HepG2 (cell line): ENCODE data around the gene TRMU. TPM values are rescaled to one million over a fixed set of nuclear protein-coding genes. Genes with fewer than 3 reads are reported as not detected.
A peak's percentile ranks its signal among the peaks of the same experiment; 100 is the strongest.

ENCODE experiments used
- FOSL2 ChIP-seq: sonication (generic); formaldehyde crosslinking; IDR thresholded peaks from 2 replicates; pipeline ENCODE4 v1.4.0; 2020; ENCODE audit warnings: missing genetic modification reagents
- GATAD2A ChIP-seq: IDR thresholded peaks from 2 replicates; pipeline ENCODE4 v1.6.1; 2016
- HES4 ChIP-seq: sonication (generic); formaldehyde crosslinking; IDR thresholded peaks from 2 replicates; pipeline ENCODE4 v1.9.0; 2021; ENCODE audit warnings: mild to moderate bottlenecking, missing genetic modification reagents, borderline replicate concordance
- LCORL ChIP-seq, 2 experiments: fragments of 450-650 bp in 1 of 2; sonication (generic) in 1 of 2; formaldehyde crosslinking in 1 of 2; IDR thresholded peaks; 2 replicates each; pipeline versions ENCODE4 v1.5.0 to v1.6.1; 2017 to 2020; ENCODE audit warnings: antibody characterized with exemption in 1 of 2, missing genetic modification reagents in 1 of 2
- PLRG1 ChIP-seq: fragments of 450-650 bp; conservative IDR thresholded peaks from 2 replicates; pipeline ENCODE4 v1.6.1; 2016
- ZFYVE20 ChIP-seq: sonication (generic); formaldehyde crosslinking; IDR thresholded peaks from 2 replicates; pipeline ENCODE4 v1.8.0; 2023; ENCODE audit warnings: low read depth, mild to moderate bottlenecking, moderate library complexity, missing genetic modification reagents, borderline replicate concordance
- ZKSCAN5 ChIP-seq: sonication (generic); formaldehyde crosslinking; IDR thresholded peaks from 2 replicates; pipeline ENCODE4 v1.5.1; 2020; ENCODE audit warnings: mild to moderate bottlenecking, missing genetic modification reagents
- ZNF605 ChIP-seq: sonication (generic); formaldehyde crosslinking; IDR thresholded peaks from 2 replicates; pipeline ENCODE4 v1.8.0; 2022; ENCODE audit warnings: mild to moderate bottlenecking, missing genetic modification reagents
- polyA plus RNA-seq, 8 experiments: library from polyadenylated mRNA; depleted of rRNA in 3 of 8; stranded (reverse) in 7 of 8; unstranded in 1 of 8; fragments of >200 nt; fragmentation: Illumina TruSeq in 4 of 8; extraction: Trizol in 4 of 8; gene quantifications; 2 replicates each; pipeline versions ENCODE4 v1.2.1 to v1.2.3, GENCODE V29; 2011 to 2016; ENCODE audit warnings: low read depth in 4 of 8, missing spikeins in 1 of 8, mixed read lengths in 1 of 8; ENCODE audit not compliant: insufficient read depth in 1 of 8
- total RNA-seq, 5 experiments: library from RNA; depleted of rRNA; stranded (reverse); fragments of >200 nt; fragmentation: Illumina TruSeq; extraction: Trizol; gene quantifications; 2 replicates each; pipeline ENCODE4 v1.2.3, GENCODE V29; 2016; ENCODE audit warnings: low read depth in 1 of 5
- TF ChIP-seq, protein P1 (sequence below): sonication (generic); formaldehyde crosslinking; conservative IDR thresholded peaks from 2 replicates; pipeline ENCODE4 v1.4.0; 2020; ENCODE audit warnings: mild to moderate bottlenecking, missing genetic modification reagents, moderate library complexity
- TF ChIP-seq, protein P2 (sequence below): sonication (generic); formaldehyde crosslinking; IDR thresholded peaks from 2 replicates; pipeline ENCODE4 v1.5.0; 2020; ENCODE audit warnings: mild to moderate bottlenecking, missing genetic modification reagents, borderline replicate concordance
- TF ChIP-seq, protein P3 (sequence below): sonication (generic); formaldehyde crosslinking; IDR thresholded peaks from 2 replicates; pipeline ENCODE4 v1.5.0; 2020; ENCODE audit warnings: missing genetic modification reagents, mild to moderate bottlenecking, borderline replicate concordance
- TF ChIP-seq, protein P4 (sequence below): sonication (generic); formaldehyde crosslinking; IDR thresholded peaks from 2 replicates; pipeline ENCODE4 v1.5.1; 2020; ENCODE audit warnings: mild to moderate bottlenecking, missing genetic modification reagents, moderate library complexity
- TF ChIP-seq, protein P5 (sequence below): sonication (generic); formaldehyde crosslinking; IDR thresholded peaks from 2 replicates; pipeline ENCODE4 v1.4.0; 2020; ENCODE audit warnings: missing genetic modification reagents

TRMU gene
- total and polyA plus RNA-seq, 2 of the 13 experiments (the other 11 are each of a cell fraction or from before 2014, with no cell fraction given) = 31.0 to 50.2 TPM

DNA sequence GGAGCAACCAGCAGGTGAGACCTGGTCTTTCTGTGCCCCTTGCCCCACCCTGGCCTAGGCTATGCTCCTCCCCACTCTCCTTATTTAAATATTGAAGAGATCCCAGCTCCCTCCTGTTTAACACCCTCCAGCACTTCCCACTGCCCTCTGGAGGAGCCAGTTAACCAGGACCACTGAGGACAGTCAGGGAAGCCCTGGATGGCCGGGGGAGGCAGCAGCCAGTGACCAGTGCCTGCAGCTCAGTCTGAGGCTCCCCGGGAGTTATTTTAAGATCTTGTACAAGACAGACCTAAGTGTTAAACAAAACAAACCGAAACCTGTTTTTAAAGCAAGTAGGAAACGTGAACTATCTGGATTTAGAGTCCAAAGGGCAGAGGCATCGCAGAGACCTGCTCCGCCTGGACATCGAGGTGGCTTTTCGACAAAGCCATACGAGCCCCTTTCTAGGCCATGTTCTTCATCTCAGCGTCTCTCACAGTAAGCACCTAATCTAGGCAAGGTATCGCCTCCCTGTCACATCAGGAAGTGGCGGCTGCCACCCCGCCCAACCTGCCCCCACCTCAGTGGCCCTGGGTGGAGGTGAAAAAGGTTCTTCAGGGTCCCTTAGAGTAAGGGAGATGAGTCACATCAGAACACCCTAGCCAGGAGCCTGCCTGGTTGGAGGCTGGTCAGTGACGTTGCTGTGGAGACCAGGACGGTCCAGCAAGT, 35.2 kb downstream of the TRMU start (continued):
- TF ChIP-seq, protein P1, sequence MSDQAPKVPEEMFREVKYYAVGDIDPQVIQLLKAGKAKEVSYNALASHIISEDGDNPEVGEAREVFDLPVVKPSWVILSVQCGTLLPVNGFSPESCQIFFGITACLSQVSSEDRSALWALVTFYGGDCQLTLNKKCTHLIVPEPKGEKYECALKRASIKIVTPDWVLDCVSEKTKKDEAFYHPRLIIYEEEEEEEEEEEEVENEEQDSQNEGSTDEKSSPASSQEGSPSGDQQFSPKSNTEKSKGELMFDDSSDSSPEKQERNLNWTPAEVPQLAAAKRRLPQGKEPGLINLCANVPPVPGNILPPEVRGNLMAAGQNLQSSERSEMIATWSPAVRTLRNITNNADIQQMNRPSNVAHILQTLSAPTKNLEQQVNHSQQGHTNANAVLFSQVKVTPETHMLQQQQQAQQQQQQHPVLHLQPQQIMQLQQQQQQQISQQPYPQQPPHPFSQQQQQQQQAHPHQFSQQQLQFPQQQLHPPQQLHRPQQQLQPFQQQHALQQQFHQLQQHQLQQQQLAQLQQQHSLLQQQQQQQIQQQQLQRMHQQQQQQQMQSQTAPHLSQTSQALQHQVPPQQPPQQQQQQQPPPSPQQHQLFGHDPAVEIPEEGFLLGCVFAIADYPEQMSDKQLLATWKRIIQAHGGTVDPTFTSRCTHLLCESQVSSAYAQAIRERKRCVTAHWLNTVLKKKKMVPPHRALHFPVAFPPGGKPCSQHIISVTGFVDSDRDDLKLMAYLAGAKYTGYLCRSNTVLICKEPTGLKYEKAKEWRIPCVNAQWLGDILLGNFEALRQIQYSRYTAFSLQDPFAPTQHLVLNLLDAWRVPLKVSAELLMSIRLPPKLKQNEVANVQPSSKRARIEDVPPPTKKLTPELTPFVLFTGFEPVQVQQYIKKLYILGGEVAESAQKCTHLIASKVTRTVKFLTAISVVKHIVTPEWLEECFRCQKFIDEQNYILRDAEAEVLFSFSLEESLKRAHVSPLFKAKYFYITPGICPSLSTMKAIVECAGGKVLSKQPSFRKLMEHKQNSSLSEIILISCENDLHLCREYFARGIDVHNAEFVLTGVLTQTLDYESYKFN (CRISPR knock-in tag) = 0 out of 2 replicates have a peak, but pooled peaks have one; percentile 28
- TF ChIP-seq, protein P2, sequence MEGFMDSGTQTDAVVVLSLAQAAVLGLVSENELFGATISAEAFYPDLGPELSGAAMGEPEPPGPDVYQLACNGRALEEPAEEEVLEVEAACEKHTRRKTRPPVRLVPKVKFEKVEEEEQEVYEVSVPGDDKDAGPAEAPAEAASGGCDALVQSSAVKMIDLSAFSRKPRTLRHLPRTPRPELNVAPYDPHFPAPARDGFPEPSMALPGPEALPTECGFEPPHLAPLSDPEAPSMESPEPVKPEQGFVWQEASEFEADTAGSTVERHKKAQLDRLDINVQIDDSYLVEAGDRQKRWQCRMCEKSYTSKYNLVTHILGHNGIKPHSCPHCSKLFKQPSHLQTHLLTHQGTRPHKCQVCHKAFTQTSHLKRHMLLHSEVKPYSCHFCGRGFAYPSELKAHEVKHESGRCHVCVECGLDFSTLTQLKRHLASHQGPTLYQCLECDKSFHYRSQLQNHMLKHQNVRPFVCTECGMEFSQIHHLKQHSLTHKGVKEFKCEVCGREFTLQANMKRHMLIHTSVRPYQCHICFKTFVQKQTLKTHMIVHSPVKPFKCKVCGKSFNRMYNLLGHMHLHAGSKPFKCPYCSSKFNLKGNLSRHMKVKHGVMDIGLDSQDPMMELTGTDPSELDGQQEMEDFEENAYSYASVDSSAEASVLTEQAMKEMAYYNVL (CRISPR knock-in tag) = no peak
- peak; percentile 82 for TF ChIP-seq FOSL2 (CRISPR knock-in tag)
- TF ChIP-seq, protein P3, sequence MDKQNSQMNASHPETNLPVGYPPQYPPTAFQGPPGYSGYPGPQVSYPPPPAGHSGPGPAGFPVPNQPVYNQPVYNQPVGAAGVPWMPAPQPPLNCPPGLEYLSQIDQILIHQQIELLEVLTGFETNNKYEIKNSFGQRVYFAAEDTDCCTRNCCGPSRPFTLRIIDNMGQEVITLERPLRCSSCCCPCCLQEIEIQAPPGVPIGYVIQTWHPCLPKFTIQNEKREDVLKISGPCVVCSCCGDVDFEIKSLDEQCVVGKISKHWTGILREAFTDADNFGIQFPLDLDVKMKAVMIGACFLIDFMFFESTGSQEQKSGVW (CRISPR knock-in tag) = no peak
- TF ChIP-seq GATAD2A (CRISPR knock-in tag) = 0 out of 2 replicates have a peak, but pooled peaks have one; percentile 9
- TF ChIP-seq, protein P4, sequence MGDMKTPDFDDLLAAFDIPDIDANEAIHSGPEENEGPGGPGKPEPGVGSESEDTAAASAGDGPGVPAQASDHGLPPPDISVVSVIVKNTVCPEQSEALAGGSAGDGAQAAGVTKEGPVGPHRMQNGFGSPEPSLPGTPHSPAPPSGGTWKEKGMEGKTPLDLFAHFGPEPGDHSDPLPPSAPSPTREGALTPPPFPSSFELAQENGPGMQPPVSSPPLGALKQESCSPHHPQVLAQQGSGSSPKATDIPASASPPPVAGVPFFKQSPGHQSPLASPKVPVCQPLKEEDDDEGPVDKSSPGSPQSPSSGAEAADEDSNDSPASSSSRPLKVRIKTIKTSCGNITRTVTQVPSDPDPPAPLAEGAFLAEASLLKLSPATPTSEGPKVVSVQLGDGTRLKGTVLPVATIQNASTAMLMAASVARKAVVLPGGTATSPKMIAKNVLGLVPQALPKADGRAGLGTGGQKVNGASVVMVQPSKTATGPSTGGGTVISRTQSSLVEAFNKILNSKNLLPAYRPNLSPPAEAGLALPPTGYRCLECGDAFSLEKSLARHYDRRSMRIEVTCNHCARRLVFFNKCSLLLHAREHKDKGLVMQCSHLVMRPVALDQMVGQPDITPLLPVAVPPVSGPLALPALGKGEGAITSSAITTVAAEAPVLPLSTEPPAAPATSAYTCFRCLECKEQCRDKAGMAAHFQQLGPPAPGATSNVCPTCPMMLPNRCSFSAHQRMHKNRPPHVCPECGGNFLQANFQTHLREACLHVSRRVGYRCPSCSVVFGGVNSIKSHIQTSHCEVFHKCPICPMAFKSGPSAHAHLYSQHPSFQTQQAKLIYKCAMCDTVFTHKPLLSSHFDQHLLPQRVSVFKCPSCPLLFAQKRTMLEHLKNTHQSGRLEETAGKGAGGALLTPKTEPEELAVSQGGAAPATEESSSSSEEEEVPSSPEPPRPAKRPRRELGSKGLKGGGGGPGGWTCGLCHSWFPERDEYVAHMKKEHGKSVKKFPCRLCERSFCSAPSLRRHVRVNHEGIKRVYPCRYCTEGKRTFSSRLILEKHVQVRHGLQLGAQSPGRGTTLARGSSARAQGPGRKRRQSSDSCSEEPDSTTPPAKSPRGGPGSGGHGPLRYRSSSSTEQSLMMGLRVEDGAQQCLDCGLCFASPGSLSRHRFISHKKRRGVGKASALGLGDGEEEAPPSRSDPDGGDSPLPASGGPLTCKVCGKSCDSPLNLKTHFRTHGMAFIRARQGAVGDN (CRISPR knock-in tag) = peak; percentile 50
- TF ChIP-seq PLRG1 = no peak
- TF ChIP-seq, protein P5, sequence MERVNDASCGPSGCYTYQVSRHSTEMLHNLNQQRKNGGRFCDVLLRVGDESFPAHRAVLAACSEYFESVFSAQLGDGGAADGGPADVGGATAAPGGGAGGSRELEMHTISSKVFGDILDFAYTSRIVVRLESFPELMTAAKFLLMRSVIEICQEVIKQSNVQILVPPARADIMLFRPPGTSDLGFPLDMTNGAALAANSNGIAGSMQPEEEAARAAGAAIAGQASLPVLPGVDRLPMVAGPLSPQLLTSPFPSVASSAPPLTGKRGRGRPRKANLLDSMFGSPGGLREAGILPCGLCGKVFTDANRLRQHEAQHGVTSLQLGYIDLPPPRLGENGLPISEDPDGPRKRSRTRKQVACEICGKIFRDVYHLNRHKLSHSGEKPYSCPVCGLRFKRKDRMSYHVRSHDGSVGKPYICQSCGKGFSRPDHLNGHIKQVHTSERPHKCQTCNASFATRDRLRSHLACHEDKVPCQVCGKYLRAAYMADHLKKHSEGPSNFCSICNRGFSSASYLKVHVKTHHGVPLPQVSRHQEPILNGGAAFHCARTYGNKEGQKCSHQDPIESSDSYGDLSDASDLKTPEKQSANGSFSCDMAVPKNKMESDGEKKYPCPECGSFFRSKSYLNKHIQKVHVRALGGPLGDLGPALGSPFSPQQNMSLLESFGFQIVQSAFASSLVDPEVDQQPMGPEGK (CRISPR knock-in tag) = peak; percentile 55; the same call in 1 of the 2 replicates
- no peak for TF ChIP-seq ZKSCAN5 (CRISPR knock-in tag)
- no peak for TF ChIP-seq HES4 (CRISPR knock-in tag)
- TF ChIP-seq ZFYVE20 (CRISPR knock-in tag) = no peak
- TF ChIP-seq LCORL (IDR thresholded peaks at IDR 0.05) = no peak
- peak; percentile 35; the same call in 1 of the 2 replicates for TF ChIP-seq LCORL (CRISPR knock-in tag; IDR thresholded peaks at IDR 0.05)
- 0 out of 2 replicates have a peak, but pooled peaks have one; percentile 20 for TF ChIP-seq ZNF605 (CRISPR knock-in tag)
